GM23338 (cell line): ENCODE results near the gene SMARCC2. TPM values are rescaled to one million over a fixed set of nuclear protein-coding genes. Genes with fewer than 3 reads are reported as not detected.

Experiments used
- ATAC-seq: fragments of 200-7000 bp; cut with Tn5 transposase; 3 replicates; pipeline ENCODE4 v1.9.1; 2020
- DNase-seq: peaks from one replicate; pipeline ENCODE4 v3.0.0-alpha.2; 2015; ENCODE audit warnings: low spot score
- H2AFZ ChIP-seq: fragments of 200-600 bp; sonication (generic); 2 replicates; pipeline ENCODE4 v1.8.0; 2016; ENCODE audit warnings: antibody characterized with exemption, mild to moderate bottlenecking, moderate library complexity
- H3F3A ChIP-seq: fragments of 200-600 bp; sonication (generic); replicated peaks from 2 replicates; pipeline ENCODE4 v1.8.0; 2017; ENCODE audit warnings: antibody characterized with exemption, mixed run types, low read depth
- H3K27ac ChIP-seq: fragments of 200-600 bp; sonication (generic); 2 replicates; pipeline ENCODE4 v1.6.1; 2016; ENCODE audit warnings: low read depth
- H3K27me3 ChIP-seq: fragments of 200-600 bp; sonication (generic); 2 replicates; pipeline ENCODE4 v1.8.0; 2016; ENCODE audit warnings: mild to moderate bottlenecking, mixed run types, moderate library complexity; ENCODE audit not compliant: insufficient read depth
- H3K36me3 ChIP-seq: fragments of 200-600 bp; sonication (generic); 2 replicates; pipeline ENCODE4 v1.8.0; 2016; ENCODE audit warnings: mild to moderate bottlenecking; ENCODE audit not compliant: insufficient read depth
- H3K4me1 ChIP-seq: fragments of 200-600 bp; sonication (generic); 2 replicates; pipeline ENCODE4 v1.8.0; 2016; ENCODE audit warnings: mild to moderate bottlenecking, moderate library complexity; ENCODE audit not compliant: insufficient read depth
- H3K4me2 ChIP-seq: fragments of 200-600 bp; sonication (generic); 2 replicates; pipeline ENCODE4 v1.7.1; 2017; ENCODE audit warnings: mixed run types
- H3K4me3 ChIP-seq: fragments of 200-600 bp; sonication (generic); 2 replicates; pipeline ENCODE4 v1.6.1; 2016; ENCODE audit warnings: mixed run types
- H3K79me2 ChIP-seq: fragments of 200-600 bp; sonication (generic); replicated peaks from 2 replicates; pipeline ENCODE4 v1.8.0; 2017; ENCODE audit warnings: mild to moderate bottlenecking; ENCODE audit not compliant: insufficient read depth
- H3K9me2 ChIP-seq: fragments of 200-600 bp; sonication (generic); 2 replicates; pipeline ENCODE4 v1.8.0; 2017; ENCODE audit not compliant: insufficient read depth
- H4K20me1 ChIP-seq: fragments of 200-600 bp; sonication (generic); replicated peaks from 2 replicates; pipeline ENCODE4 v1.8.0; 2017; ENCODE audit warnings: mild to moderate bottlenecking; ENCODE audit not compliant: insufficient read depth
- H3K27ac Mint-ChIP-seq: 2 replicates; pipeline ENCODE4 v1.8.0; 2020; ENCODE audit warnings: inconsistent platforms, mild to moderate bottlenecking, moderate library complexity, mixed read lengths
- H3K27me3 Mint-ChIP-seq: 3 replicates; pipeline ENCODE4 v1.8.0; 2022; ENCODE audit warnings: low read depth, mild to moderate bottlenecking, moderate library complexity, mixed read lengths, inconsistent platforms; ENCODE audit not compliant: insufficient read depth, poor library complexity
- H3K36me3 Mint-ChIP-seq: 3 replicates; pipeline ENCODE4 v1.8.0; 2021; ENCODE audit warnings: low read depth, mild to moderate bottlenecking, inconsistent platforms, moderate library complexity, mixed read lengths
- H3K4me1 Mint-ChIP-seq: 3 replicates; pipeline ENCODE4 v1.8.0; 2020; ENCODE audit warnings: mild to moderate bottlenecking, inconsistent platforms, mixed read lengths
- H3K4me3 Mint-ChIP-seq: 3 replicates; pipeline ENCODE4 v1.8.0; 2021; ENCODE audit warnings: moderate library complexity, mild to moderate bottlenecking, inconsistent platforms, mixed read lengths
- H3K9me3 Mint-ChIP-seq: 3 replicates; pipeline ENCODE4 v1.8.0; 2020; ENCODE audit warnings: moderate library complexity, mild to moderate bottlenecking, inconsistent platforms, mixed read lengths
- CREB1 ChIP-seq: fragments of 250-450 bp; sonication (Bioruptor Pico); IDR thresholded peaks from 2 replicates; pipeline ENCODE4 v1.5.0; 2020; ENCODE audit warnings: low read depth, mild to moderate bottlenecking, moderate library complexity
- CTCF ChIP-seq, 2 experiments: fragments of 200-600 bp in 1 of 2; sonication (generic) in 1 of 2; conservative IDR thresholded peaks; 2 replicates each; pipeline versions ENCODE4 v1.5.1 to v1.6.1; 2016 to 2017; ENCODE audit warnings: antibody characterized with exemption in 2 of 2, low read depth in 2 of 2, mild to moderate bottlenecking in 2 of 2, moderate library complexity in 1 of 2
- ETS1 ChIP-seq: IDR thresholded peaks from 2 replicates; pipeline ENCODE4 v1.6.1; 2016; ENCODE audit warnings: antibody characterized with exemption
- EZH2 ChIP-seq: fragments of 200-600 bp; sonication (generic); IDR thresholded peaks from one replicate; pipeline ENCODE4 v1.8.0; 2017; ENCODE audit warnings: antibody characterized with exemption, mild to moderate bottlenecking, low read depth; ENCODE audit not compliant: unreplicated experiment
- EZH2phosphoT487 ChIP-seq: fragments of 200-600 bp; sonication (generic); IDR thresholded peaks from one replicate; pipeline ENCODE4 v1.8.1; 2018; ENCODE audit warnings: antibody characterized with exemption; ENCODE audit not compliant: unreplicated experiment
- JUNB ChIP-seq: IDR thresholded peaks from one replicate; pipeline ENCODE4 v1.6.1; 2016; ENCODE audit warnings: antibody characterized with exemption; ENCODE audit not compliant: unreplicated experiment
- NANOG ChIP-seq: IDR thresholded peaks from 2 replicates; pipeline ENCODE4 v1.6.1; 2016; ENCODE audit warnings: antibody characterized with exemption, borderline replicate concordance
- POLR2AphosphoS5 ChIP-seq: IDR thresholded peaks from 2 replicates; pipeline ENCODE4 v1.6.1; 2016; ENCODE audit warnings: antibody characterized with exemption, low read depth
- REST ChIP-seq: IDR thresholded peaks from one replicate; pipeline ENCODE4 v1.6.1; 2018; ENCODE audit warnings: antibody characterized with exemption; ENCODE audit not compliant: unreplicated experiment
- STAT1 ChIP-seq: IDR thresholded peaks from one replicate; pipeline ENCODE4 v1.6.1; 2016; ENCODE audit warnings: antibody characterized with exemption; ENCODE audit not compliant: unreplicated experiment
- ZNF114 ChIP-seq: fragments of 250-450 bp; sonication (Bioruptor Pico); IDR thresholded peaks from 2 replicates; pipeline ENCODE4 v1.5.0; 2020; ENCODE audit warnings: mild to moderate bottlenecking, moderate library complexity
- ZNF331 ChIP-seq: fragments of 250-450 bp; sonication (Bioruptor Pico); IDR thresholded peaks from 2 replicates; pipeline ENCODE4 v1.5.0; 2020; ENCODE audit warnings: low read depth, mild to moderate bottlenecking, moderate library complexity
- polyA plus RNA-seq: library from polyadenylated mRNA; unstranded; fragments of >200 nt; fragmentation: Nextera tagmentation; extraction: Ambion mirVana; gene quantifications from 2 replicates; pipeline ENCODE4 v1.2.1, GENCODE V29; 2016
- total RNA-seq: library from RNA; depleted of rRNA; stranded (reverse); fragments of >200 nt; shearing (Covaris generic); gene quantifications from 2 replicates; pipeline ENCODE4 v1.2.3, GENCODE V29; 2014

Gene SMARCC2
- total and polyA plus RNA-seq, 2 experiments from 2014 or later: 40.4 to 68.3 TPM

- peaks cover 29% of the 10 kb centered on the region for H3K27me3 Mint-ChIP-seq
- H3K27me3 ChIP-seq: no peaks in the 10 kb centered on the region
- peaks cover 35% of the 10 kb centered on the region for H3K36me3 Mint-ChIP-seq
- H3K9me2 ChIP-seq: no peaks in the 10 kb centered on the region
- H3K4me2 ChIP-seq: no peak overlapping the region
- no peak overlapping the region for H3K4me3 ChIP-seq
- peaks cover 26% of the 10 kb centered on the region for H3F3A ChIP-seq
- no peak for ATAC-seq
- no peak overlapping the region for H2AFZ ChIP-seq
- H3K27ac ChIP-seq: no peak overlapping the region
- H3K27ac Mint-ChIP-seq: no peak overlapping the region
- peaks cover 30% of the 10 kb centered on the region for H3K4me1 Mint-ChIP-seq
- H3K9me3 Mint-ChIP-seq: no peaks in the 10 kb centered on the region; the same call in none of the 3 replicates
- no peaks in the 10 kb centered on the region; the same call in 1 of the 2 replicates for H4K20me1 ChIP-seq
- H3K36me3 ChIP-seq: 0 out of 2 replicates have a peak, but pooled peaks cover 2% of the 10 kb centered on the region
- TF ChIP-seq CTCF (conservative IDR thresholded peaks at IDR 0.05; ENCODE audit: low read depth in 2 of 2): no peak
- TF ChIP-seq CREB1 (CRISPR knock-in tag): no peak
- TF ChIP-seq JUNB: no peak
- TF ChIP-seq STAT1: no peak
- no peak for TF ChIP-seq EZH2
- TF ChIP-seq EZH2phosphoT487: no peak
- TF ChIP-seq ETS1: no peak
- no peak for TF ChIP-seq POLR2AphosphoS5
- TF ChIP-seq REST: no peak
- no peak for TF ChIP-seq ZNF114 (CRISPR knock-in tag)
- no peak for TF ChIP-seq NANOG
- no peak for TF ChIP-seq ZNF331 (CRISPR knock-in tag)
- DNase-seq: no peak
- H3K79me2 ChIP-seq: peaks cover 24% of the 10 kb centered on the region
- peak overlapping the region; percentile 96; the same call in 1 of the 3 replicates for H3K4me3 Mint-ChIP-seq
- H3K4me1 ChIP-seq: peaks cover 23% of the 10 kb centered on the region
These were observed 35.0 kb downstream of the SMARCC2 start for GRCh38 chr12:56154246-56154771.
